Liver (tissue), 9 donors: ENCODE data around the gene SYCP2. TPM values are rescaled to one million over a fixed set of nuclear protein-coding genes. Genes with fewer than 3 reads are reported as not detected.

Source experiments
- DNase-seq: peaks from one replicate; pipeline ENCODE4 v3.0.0-alpha.2; 2017; ENCODE audit warnings: low spot score
- H3K27ac ChIP-seq, 2 donors: one replicate each; pipeline ENCODE4 v1.7.0; 2013; ENCODE audit warnings: inconsistent platforms in 2 of 2, low read length in 2 of 2, control low read depth in 1 of 2, low read depth in 1 of 2, mild to moderate bottlenecking in 1 of 2
- H3K27me3 ChIP-seq, 4 donors: one replicate each; pipeline versions ENCODE4 v1.6.1 to v1.7.0; 2013; ENCODE audit warnings: low read length in 3 of 4, inconsistent platforms in 1 of 4, mild to moderate bottlenecking in 1 of 4, moderate library complexity in 1 of 4; ENCODE audit not compliant: control insufficient read depth in 4 of 4, insufficient read depth in 4 of 4
- H3K36me3 ChIP-seq, 4 donors: one replicate each; pipeline versions ENCODE4 v1.6.1 to v1.7.0; 2013; ENCODE audit warnings: low read length in 3 of 4, mild to moderate bottlenecking in 3 of 4, low read depth in 1 of 4, moderate library complexity in 1 of 4; ENCODE audit not compliant: control insufficient read depth in 4 of 4, insufficient read depth in 3 of 4
- H3K4me1 ChIP-seq, 4 donors: one replicate each; pipeline versions ENCODE4 v1.6.1 to v1.7.0; 2013; ENCODE audit warnings: low read length in 3 of 4, mild to moderate bottlenecking in 3 of 4, moderate library complexity in 1 of 4; ENCODE audit not compliant: control insufficient read depth in 4 of 4, insufficient read depth in 4 of 4
- H3K4me3 ChIP-seq, 3 donors: one replicate each; pipeline versions ENCODE4 v1.6.1 to v1.7.0; 2013; ENCODE audit warnings: low read length in 3 of 3, control low read depth in 1 of 3, low read depth in 1 of 3, mild to moderate bottlenecking in 1 of 3
- H3K9ac ChIP-seq, 2 donors: one replicate each; pipeline ENCODE4 v1.7.0; 2013; ENCODE audit warnings: low read length in 2 of 2, mild to moderate bottlenecking in 2 of 2, moderate library complexity in 2 of 2, control low read depth in 1 of 2, low read depth in 1 of 2
- H3K9me3 ChIP-seq, 4 donors: one replicate each; pipeline versions ENCODE4 v1.6.1 to v1.7.0; 2013; ENCODE audit warnings: low read length in 3 of 4; ENCODE audit not compliant: control insufficient read depth in 4 of 4
- ATF3 ChIP-seq: IDR thresholded peaks from 2 replicates; pipeline ENCODE4 v1.6.1; 2016; ENCODE audit warnings: antibody characterized with exemption
- CTCF ChIP-seq: fragments of 150-350 bp; IDR thresholded peaks from 2 replicates; pipeline ENCODE4 v1.5.1; 2017; ENCODE audit warnings: improper control_type of control experiment, low read depth, low read length; ENCODE audit not compliant: missing input control
- EGR1 ChIP-seq, 2 donors: IDR thresholded peaks; 2 replicates each; pipeline ENCODE4 v1.6.1; 2016 to 2018; ENCODE audit warnings: antibody characterized with exemption in 2 of 2, low read depth in 2 of 2
- FOXA1 ChIP-seq: IDR thresholded peaks from 2 replicates; pipeline ENCODE4 v1.6.1; 2016; ENCODE audit warnings: antibody characterized with exemption
- FOXA2 ChIP-seq: IDR thresholded peaks from 2 replicates; pipeline ENCODE4 v1.6.1; 2016; ENCODE audit warnings: antibody characterized with exemption
- GABPA ChIP-seq, 2 donors: IDR thresholded peaks in 1 of 2; conservative IDR thresholded peaks in 1 of 2; 2 replicates each; pipeline ENCODE4 v1.6.1; 2016; ENCODE audit warnings: antibody characterized with exemption in 2 of 2, mild to moderate bottlenecking in 1 of 2, moderate library complexity in 1 of 2
- HNF4A ChIP-seq, 2 donors: conservative IDR thresholded peaks; 2 replicates each; pipeline ENCODE4 v1.6.1; 2016; ENCODE audit warnings: antibody characterized with exemption in 2 of 2, mild to moderate bottlenecking in 2 of 2
- HNF4G ChIP-seq: IDR thresholded peaks from 2 replicates; pipeline ENCODE4 v1.6.1; 2016; ENCODE audit warnings: antibody characterized with exemption
- JUND ChIP-seq, 2 donors: IDR thresholded peaks; 2 replicates each; pipeline ENCODE4 v1.6.1; 2016; ENCODE audit warnings: antibody characterized with exemption in 2 of 2
- MAX ChIP-seq: IDR thresholded peaks from 2 replicates; pipeline ENCODE4 v1.6.1; 2016; ENCODE audit warnings: antibody characterized with exemption
- NR2F2 ChIP-seq: IDR thresholded peaks from 2 replicates; pipeline ENCODE4 v1.6.1; 2016; ENCODE audit warnings: antibody characterized with exemption
- RAD21 ChIP-seq, 2 donors: IDR thresholded peaks; 2 replicates each; pipeline ENCODE4 v1.6.1; 2016; ENCODE audit warnings: antibody characterized with exemption in 2 of 2, mild to moderate bottlenecking in 2 of 2
- REST ChIP-seq: IDR thresholded peaks from 2 replicates; pipeline ENCODE4 v1.6.1; 2016; ENCODE audit warnings: antibody characterized with exemption, mild to moderate bottlenecking
- RXRA ChIP-seq, 2 donors: IDR thresholded peaks; 2 replicates each; pipeline ENCODE4 v1.6.1; 2017 to 2018; ENCODE audit warnings: antibody characterized with exemption in 2 of 2, mild to moderate bottlenecking in 1 of 2
- TAF1 ChIP-seq: conservative IDR thresholded peaks from 2 replicates; pipeline ENCODE4 v1.6.1; 2016; ENCODE audit warnings: antibody characterized with exemption, mild to moderate bottlenecking
- YY1 ChIP-seq: IDR thresholded peaks from 2 replicates; pipeline ENCODE4 v1.6.1; 2016; ENCODE audit warnings: antibody characterized with exemption, mild to moderate bottlenecking
- ZBTB33 ChIP-seq: IDR thresholded peaks from 2 replicates; pipeline ENCODE4 v1.6.1; 2016; ENCODE audit warnings: antibody characterized with exemption
- WGBS: extraction: QIAGEN DNeasy Blood & Tissue Kit; methylation state at CpG from one replicate; pipeline ENCODE4 v1.1.7; 2013; 5-methylcytosine and 5-hydroxymethylcytosine counted together
- polyA plus RNA-seq, 2 donors: library from polyadenylated mRNA; stranded (reverse) in 1 of 2; unstranded in 1 of 2; fragments of 200-250 nt in 1 of 2; fragments of >200 nt in 1 of 2; fragmentation: Nextera tagmentation in 1 of 2; extraction: Ambion mirVana in 1 of 2; gene quantifications; one replicate each; pipeline versions ENCODE4 v1.2.1 to v1.2.3, GENCODE V29; 2013 to 2015
- total RNA-seq, 2 donors: library from RNA; depleted of rRNA; stranded (reverse); fragments of >200 nt; gene quantifications; one replicate each; pipeline ENCODE4 v1.2.3, GENCODE V29; 2014
- donor health status: healthy.
- donor health status: healthy.
- donor health status: healthy.
- donor health status: healthy.
- donor health status: healthy.

SYCP2 gene
- total and polyA plus RNA-seq, 4 donors = 0.07 to 0.84 (median 0.38) TPM

GRCh38 chr20:59824711-59825562 is 108.5 kb downstream of the SYCP2 start:
- peak; percentile 28 for DNase-seq
- H3K36me3 ChIP-seq = no peaks in the 10 kb centered on the region
- no peak overlapping the region for H3K4me3 ChIP-seq
- WGBS = 68% methylated on average over 8 of the region's 8 CpGs
- H3K9ac ChIP-seq = no peak overlapping the region
- TF ChIP-seq GABPA (IDR thresholded peaks at IDR 0.05 in 1 of 2, conservative IDR thresholded peaks at IDR 0.05 in 1 of 2) (no peak), RXRA (IDR thresholded peaks at IDR 0.05) (no peak), ZBTB33 (no peak), TAF1 (no peak), EGR1 (IDR thresholded peaks at IDR 0.05; ENCODE audit: low read depth in 2 of 2) (no peak), FOXA2 (no peak), RAD21 (IDR thresholded peaks at IDR 0.05) (no peak), MAX (no peak), CTCF (no peak), JUND (IDR thresholded peaks at IDR 0.05) (no peak), ATF3 (no peak), REST (no peak), HNF4A (conservative IDR thresholded peaks at IDR 0.05) (no peak), YY1 (no peak), HNF4G (no peak), FOXA1 (no peak), NR2F2 (no peak)
- no peaks in the 10 kb centered on the region for H3K4me1 ChIP-seq
- H3K9me3 ChIP-seq = no peaks in the 10 kb centered on the region
- no peaks in the 10 kb centered on the region for H3K27me3 ChIP-seq
- no peak overlapping the region for H3K27ac ChIP-seq
